ENCODE results near the gene DNM3. TPM values are rescaled to one million over a fixed set of nuclear protein-coding genes. Genes with fewer than 3 reads are reported as not detected.

DNM3 gene
- total and polyA plus RNA-seq, 2 donors (not counting 1 experiment from before 2014, with no cell fraction given) = 1.0 to 1.3 TPM

GRCh38 chr1:172140591-172140990 is 299.3 kb downstream of the DNM3 start:
- Histone ChIP-seq H4K20me1 (ENCODE audit: control insufficient read depth, insufficient read depth, low read length, poor library complexity, severe bottlenecking) (no peaks in the 10 kb centered on the region), H3K4me1 (ENCODE audit: control insufficient read depth in 2 of 2, insufficient read depth in 2 of 2, low read length in 2 of 2) (no peaks in the 10 kb centered on the region), H3K27ac (ENCODE audit: low read length in 2 of 2) (no peak overlapping the region), H3K9ac (ENCODE audit: low read length) (no peak overlapping the region), H2AFZ (ENCODE audit: insufficient read depth, low read depth, low read length, poor library complexity, severe bottlenecking) (no peak overlapping the region), H3K27me3 (replicated peaks in 1 of 4; ENCODE audit: control extremely low read depth in 1 of 4, control insufficient read depth in 3 of 4, insufficient read depth in 4 of 4, low read length in 3 of 4) (no peaks in the 10 kb centered on the region), H3K4me3 (ENCODE audit: control extremely low read depth in 1 of 5, extremely low read depth in 1 of 5, insufficient read depth in 1 of 5, low read depth in 2 of 5, low read length in 4 of 5) (no peak overlapping the region), H3K4me2 (replicated peaks; ENCODE audit: low read depth, low read length, poor library complexity, severe bottlenecking) (no peak overlapping the region), H3K9me3 (ENCODE audit: control extremely low read depth in 1 of 3, control insufficient read depth in 2 of 3, insufficient read depth in 1 of 3, low read length in 2 of 3) (peaks cover 0 to 4% (median 0%) of the 10 kb centered on the region in 3 donors), H3K36me3 (replicated peaks in 1 of 2; ENCODE audit: control extremely low read depth in 1 of 2, control insufficient read depth in 1 of 2, extremely low read depth in 1 of 2, insufficient read depth in 2 of 2, low read length in 1 of 2) (no peaks in the 10 kb centered on the region), H3K79me2 (ENCODE audit: control insufficient read depth, insufficient read depth, low read length) (no peaks in the 10 kb centered on the region)
- H3K4me3 Mint-ChIP-seq = no peak overlapping the region
- DNase-seq = no peak
- POLR2A ChIA-PET = no interaction called here
- H3K27ac Mint-ChIP-seq = no peak overlapping the region
- intact Hi-C loops (cut with micrococcal nuclease) = no loop called here
- H3K27me3 Mint-ChIP-seq = no peaks in the 10 kb centered on the region
- CTCF ChIA-PET = interaction anchor here (0.7 kb wide), 1 partner anchor 259 kb away, joined by 3 read pairs; no protein-coding TSS in a partner anchor
- ATAC-seq (ENCODE audit: low read depth) = no peak
- TF ChIP-seq CTCF (IDR thresholded peaks at IDR 0.05) = no peak
- TF ChIP-seq EZH2 (IDR thresholded peaks at IDR 0.05; ENCODE audit: borderline replicate concordance, insufficient read depth, low read depth, low read length, poor library complexity, severe bottlenecking) = no peak
- no peaks in the 10 kb centered on the region for H3K4me1 Mint-ChIP-seq
- no peaks in the 10 kb centered on the region for H3K9me3 Mint-ChIP-seq (ENCODE audit: insufficient read depth)

DNA sequence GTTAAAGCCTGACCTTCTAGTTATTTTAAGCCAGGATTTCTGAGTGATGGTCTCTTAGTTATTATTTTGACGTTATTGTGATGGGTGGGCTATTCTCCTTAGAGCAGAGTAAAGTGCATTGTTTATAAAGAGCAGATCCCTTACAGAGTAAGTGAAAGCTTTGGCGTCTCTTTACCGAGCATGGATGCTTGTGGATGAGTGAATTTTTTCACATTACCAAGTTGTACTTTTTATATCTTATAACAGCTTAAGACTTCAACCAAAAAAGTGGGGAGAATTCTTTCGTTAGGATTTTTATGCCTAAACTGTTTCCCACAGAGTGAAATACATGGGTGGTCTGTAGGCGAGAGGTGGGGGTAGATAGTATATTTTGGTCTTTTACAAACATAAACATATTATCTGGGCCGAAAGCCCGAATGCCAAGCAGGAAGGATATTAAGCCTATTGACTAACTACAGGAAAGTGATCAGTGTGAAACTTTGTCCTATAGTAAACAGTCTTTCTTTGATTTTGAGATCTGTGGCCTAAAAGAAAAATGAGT is 300.1 kb downstream of the DNM3 start:
- H3K4me3 Mint-ChIP-seq = no peak overlapping the region
- ChIA-PET CTCF (interaction anchor here (0.7 to 1.6 kb wide), 3 partner anchors 51 to 258 kb away, joined by 3 to 4 read pairs (median 3); no protein-coding TSS in a partner anchor), POLR2A (no interaction called here)
- no peak overlapping the region for H3K27ac ChIP-seq (ENCODE audit: low read length in 2 of 2)
- H3K4me1 ChIP-seq (ENCODE audit: control insufficient read depth in 2 of 2, insufficient read depth in 2 of 2, low read length in 2 of 2) = no peaks in the 10 kb centered on the region
- TF ChIP-seq CTCF (IDR thresholded peaks at IDR 0.05) (no peak), EZH2 (IDR thresholded peaks at IDR 0.05; ENCODE audit: borderline replicate concordance, insufficient read depth, low read depth, low read length, poor library complexity, severe bottlenecking) (no peak)
- H3K27me3 ChIP-seq (replicated peaks in 1 of 4; ENCODE audit: control extremely low read depth in 1 of 4, control insufficient read depth in 3 of 4, insufficient read depth in 4 of 4, low read length in 3 of 4) = no peaks in the 10 kb centered on the region
- H3K27ac Mint-ChIP-seq = no peak overlapping the region
- no peak overlapping the region for H3K4me2 ChIP-seq (replicated peaks; ENCODE audit: low read depth, low read length, poor library complexity, severe bottlenecking)
- no peak overlapping the region for H2AFZ ChIP-seq (ENCODE audit: insufficient read depth, low read depth, low read length, poor library complexity, severe bottlenecking)
- no peak overlapping the region for H3K9ac ChIP-seq (ENCODE audit: low read length)
- intact Hi-C loops (cut with micrococcal nuclease) = no loop called here
- no peaks in the 10 kb centered on the region for H3K9me3 Mint-ChIP-seq (ENCODE audit: insufficient read depth)
- DNase-seq (no peak), ATAC-seq (ENCODE audit: low read depth) (no peak)
- H3K4me3 ChIP-seq (ENCODE audit: control extremely low read depth in 1 of 5, extremely low read depth in 1 of 5, insufficient read depth in 1 of 5, low read depth in 2 of 5, low read length in 4 of 5) = no peak overlapping the region
- H3K27me3 Mint-ChIP-seq = no peaks in the 10 kb centered on the region
- H3K9me3 ChIP-seq (ENCODE audit: control extremely low read depth in 1 of 3, control insufficient read depth in 2 of 3, insufficient read depth in 1 of 3, low read length in 2 of 3) = peaks cover 0 to 4% (median 0%) of the 10 kb centered on the region in 3 donors
- no peaks in the 10 kb centered on the region for H3K79me2 ChIP-seq (ENCODE audit: control insufficient read depth, insufficient read depth, low read length)
- H3K36me3 ChIP-seq (replicated peaks in 1 of 2; ENCODE audit: control extremely low read depth in 1 of 2, control insufficient read depth in 1 of 2, extremely low read depth in 1 of 2, insufficient read depth in 2 of 2, low read length in 1 of 2) = no peaks in the 10 kb centered on the region
- WGBS (ENCODE audit: insufficient coverage) = 67% methylated on average over 1 of the region's 7 CpGs
- H4K20me1 ChIP-seq (ENCODE audit: control insufficient read depth, insufficient read depth, low read length, poor library complexity, severe bottlenecking) = no peaks in the 10 kb centered on the region
- no peaks in the 10 kb centered on the region for H3K4me1 Mint-ChIP-seq
